CD4-positive, alpha-beta T cell treated with Interleukin-2 at 100 ng/mL for 4 hours (primary cell): ENCODE data around the gene FLVCR2.
"Not testable (repeated sequence)": the region's sequence is repeated elsewhere in the genome, so short reads cannot be mapped to it uniquely, and the experiment has no call there.

Source experiments
- DNase-seq: peaks from one replicate; pipeline ENCODE4 v3.0.0-alpha.2; 2020; ENCODE audit warnings: low spot score

Gene FLVCR2

DNA sequence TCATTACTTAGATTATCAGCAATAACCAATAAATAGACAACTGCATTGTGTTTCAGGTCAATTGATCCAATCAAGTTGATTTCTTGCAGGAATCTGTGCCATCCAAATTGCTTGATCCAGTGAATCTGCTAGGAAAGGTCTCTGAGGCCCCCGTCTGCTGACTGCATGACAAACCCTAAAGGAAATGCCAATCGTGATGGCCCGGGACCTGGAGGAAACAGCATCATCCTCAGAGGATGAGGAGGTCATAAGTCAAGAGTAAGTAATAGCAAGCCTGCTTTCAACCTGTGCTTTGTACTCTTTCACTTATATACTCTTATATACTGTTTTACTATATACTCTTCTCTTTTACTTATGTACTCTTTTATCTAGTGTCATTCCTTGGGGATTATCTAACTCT is 84.5 kb downstream of the FLVCR2 start:
- no peak for DNase-seq

DNA sequence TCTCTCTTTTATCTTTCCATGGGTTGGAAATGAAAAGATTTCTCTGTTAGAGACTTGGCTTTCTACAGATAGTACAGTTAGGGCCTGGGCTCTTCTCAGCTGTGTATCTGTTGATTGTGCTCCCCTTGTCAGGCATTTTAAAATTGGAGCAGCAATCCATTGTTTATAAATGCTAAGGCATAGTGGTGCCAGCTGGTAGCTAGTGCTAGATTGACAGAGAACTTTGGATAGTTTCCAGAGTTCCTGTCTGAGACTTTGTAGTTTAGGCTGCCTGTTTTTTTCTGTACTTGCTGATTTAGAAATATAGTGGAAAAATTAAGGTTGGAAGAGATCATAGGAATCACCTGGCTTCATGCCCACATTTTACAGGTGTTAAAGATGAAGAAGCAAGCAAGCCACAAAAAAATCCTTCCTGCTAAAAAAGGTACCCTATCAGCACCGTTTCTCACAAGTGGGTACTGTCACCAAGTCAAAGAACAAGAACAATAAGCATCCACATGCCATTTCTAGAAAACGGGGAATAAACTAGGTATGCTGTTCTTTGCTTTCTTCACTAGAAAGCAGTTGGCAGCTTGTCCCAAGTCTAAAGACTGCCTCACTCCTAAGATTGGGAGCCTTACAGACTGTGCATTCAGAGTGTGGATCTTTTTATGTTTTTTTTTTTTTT is 88.8 kb downstream of the FLVCR2 start:
- DNase-seq: no peak

DNA sequence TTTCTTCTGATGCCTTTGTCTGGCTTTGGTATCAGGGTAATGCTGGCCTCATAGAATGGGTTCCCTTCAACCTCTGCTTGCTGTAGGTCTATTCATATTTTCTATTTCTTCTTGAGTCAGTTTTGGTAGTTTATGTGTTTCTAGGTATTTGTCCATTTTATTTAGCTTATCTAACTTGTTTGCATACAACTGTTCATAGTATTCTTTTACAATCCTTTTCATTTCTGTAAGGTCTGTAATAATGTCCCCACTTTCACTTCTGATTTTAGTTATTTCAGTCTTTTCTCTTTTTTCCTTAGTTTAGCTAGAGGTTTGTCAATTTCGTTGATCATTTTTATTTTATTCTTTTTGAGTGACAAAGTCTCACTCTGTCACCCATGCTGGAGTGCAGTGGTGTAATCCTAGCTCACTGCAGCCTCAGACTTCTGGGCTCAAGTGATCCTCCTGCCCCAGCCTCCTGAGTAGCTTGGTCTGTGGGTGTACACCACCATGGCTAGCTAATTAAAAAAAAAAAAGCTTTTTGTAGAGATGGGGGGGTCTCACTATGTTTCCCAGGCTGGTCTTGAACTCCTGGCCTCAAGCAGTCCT is 94.3 kb downstream of the FLVCR2 start:
- no peak for DNase-seq

DNA sequence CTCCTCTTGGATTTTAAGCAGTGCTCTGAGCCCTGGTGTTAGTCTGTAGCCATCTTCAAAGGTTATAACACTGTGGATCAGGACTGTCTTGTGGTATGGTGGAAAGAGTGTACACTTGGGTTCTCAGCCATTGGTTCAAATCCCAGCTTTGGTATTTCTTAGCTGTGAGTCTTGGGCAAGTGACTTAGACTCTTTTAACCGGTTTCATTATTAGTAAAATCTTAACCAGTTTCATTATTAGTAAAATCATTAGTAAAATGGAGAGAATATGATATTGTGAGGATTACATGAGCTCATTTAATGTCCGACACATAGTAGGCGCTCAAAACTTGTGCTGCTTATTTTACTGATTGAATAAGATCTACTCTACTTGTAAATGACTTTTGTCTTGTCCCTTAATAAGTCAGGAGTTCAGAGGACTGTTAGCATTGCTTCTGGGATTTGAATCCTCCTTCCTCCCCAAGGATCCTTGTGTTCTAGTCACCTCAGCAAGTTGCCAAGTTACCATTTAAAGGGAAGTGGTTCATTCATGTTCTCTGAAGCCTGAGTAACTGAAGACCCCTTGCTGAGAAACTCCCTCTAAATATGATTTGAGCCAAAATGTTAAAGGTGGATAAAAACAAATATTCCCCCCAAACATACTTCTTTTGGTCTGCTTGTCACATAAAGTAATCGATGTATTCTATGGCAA is 95.1 kb downstream of the FLVCR2 start:
- no peak for DNase-seq

DNA sequence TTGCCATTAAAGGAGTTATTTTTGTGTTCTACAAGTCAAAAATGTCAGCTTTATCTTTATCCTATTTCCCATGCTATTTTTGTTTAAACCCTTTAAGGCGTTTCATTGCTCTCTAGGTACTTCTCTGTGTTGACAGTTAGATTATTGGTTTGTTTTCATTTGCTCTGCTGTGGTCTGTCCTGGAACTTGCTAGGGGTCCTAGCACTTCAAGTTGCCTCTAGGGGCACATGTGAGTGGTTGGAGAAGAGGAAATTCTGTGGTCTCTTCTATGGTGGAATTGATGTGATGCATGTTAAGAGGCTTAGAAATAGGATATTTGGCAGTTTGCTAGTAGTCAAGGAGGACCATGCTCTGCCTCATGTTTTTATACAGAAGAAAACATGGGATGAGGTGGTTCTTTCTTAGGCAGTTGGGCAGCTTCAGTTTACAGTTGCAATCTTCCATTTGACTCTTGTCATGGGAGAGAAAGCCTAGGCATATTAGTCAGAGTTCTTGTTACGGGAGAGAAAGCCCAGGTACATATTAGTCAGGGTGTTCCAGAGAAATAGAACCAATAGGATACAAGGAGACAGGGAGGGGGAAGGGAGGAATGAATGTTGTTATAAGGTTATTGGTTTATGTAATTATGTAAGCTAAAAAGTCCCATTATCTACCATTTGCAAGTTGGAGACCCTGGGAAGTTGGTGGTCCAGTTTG is 97.0 kb downstream of the FLVCR2 start:
- no peak for DNase-seq

DNA sequence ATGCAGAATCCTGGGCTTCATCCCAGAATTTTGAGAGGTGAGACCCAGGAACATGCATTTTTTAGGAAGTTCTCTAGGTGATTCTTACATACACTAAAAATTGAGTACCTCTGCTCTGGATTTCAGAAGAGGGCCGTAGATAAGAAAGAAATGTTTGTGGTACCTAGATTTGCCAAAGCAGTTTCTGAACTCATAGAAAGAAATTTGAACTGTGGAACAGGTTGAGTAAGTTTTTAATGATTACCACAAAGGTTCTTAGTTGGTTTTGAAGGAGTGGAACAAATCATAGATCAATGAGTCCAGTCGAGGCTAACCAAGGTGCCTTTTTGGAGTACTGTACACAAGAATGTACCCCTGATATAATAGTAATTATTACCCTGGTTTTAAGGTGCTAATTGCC is 107.5 kb downstream of the FLVCR2 start:
- no peak for DNase-seq

DNA sequence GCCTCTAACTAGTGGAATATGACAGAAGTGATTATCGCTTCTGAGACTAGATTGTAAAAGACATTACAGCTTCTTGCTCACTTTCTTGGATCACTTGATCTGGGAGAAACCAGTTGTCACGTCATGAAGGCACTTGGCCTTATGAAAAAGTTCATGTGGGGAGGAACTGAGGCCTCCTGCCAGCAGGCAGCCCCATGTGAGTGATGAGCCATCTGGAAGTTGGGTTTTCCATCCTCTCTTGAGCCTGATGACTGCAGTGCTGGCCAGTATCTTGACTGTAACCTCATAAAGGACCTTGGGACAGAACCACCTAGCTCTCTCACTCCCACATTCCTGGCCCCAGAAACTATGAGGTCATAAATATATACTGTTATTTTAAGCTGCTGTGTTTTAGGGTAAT is 110.6 kb downstream of the FLVCR2 start:
- DNase-seq: no peak

DNA sequence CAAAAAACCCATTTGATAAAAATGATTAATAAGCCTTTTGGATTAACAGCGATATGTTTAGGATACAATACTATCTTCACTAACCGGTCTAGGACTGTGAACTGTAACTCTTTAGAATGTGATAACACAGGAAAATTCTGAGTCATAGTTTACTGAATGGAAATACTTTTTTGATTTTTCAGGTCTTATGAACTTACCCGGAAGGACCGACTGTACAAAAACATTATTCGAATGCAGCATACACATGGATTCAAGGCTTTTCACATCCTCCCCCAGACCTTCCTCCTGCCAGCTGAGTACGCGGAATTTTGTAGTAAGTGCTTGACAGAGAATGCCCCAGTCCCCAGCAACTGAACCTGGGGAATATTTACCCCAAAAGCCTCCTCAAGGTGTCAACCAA is 111.6 kb downstream of the FLVCR2 start:
- no peak for DNase-seq

DNA sequence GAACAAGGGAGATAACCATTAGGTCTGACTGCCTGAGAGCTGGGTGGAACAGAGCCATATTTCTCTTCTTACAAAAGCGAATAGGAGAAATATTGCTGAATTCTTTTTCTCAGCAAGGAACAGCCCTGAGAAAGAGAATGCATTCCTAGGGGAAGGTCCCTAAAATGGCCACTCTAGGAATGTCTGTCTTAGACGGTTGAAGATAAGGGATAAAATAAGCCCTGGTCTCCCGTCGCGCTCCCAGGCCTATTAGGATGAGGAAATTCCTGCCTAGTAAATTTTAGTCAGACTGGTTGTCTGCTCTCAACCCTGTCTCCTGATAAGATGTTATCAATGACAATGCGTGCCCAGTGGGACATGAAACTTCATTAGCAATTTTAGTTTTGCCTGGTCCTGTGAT is 116.6 kb downstream of the FLVCR2 start:
- DNase-seq: not testable (repeated sequence)

DNA sequence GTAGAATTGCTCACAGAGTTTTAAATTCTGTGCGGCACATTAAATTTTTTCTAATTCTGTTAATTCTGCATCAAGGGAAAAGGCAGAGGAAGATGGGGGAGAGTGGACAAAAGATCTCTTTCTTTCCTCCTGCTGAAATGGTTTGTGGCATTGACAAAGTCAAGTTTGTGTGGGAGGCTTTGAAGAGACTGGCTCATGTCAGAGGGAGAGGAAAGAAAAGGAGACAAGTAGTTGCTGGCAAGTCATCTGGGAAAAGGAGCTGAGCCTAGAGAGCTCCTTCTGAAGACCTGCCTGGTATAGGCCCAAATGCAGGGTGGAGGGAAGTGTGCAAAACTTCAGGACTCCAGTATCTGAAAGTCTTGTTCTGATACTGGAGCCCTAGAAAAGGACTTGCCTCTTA is 119.0 kb downstream of the FLVCR2 start:
- DNase-seq: no peak
